Raji (cell line): Measurements from ENCODE around the gene LMO1.

Experiments used
- POLR2A ChIP-seq: IDR thresholded peaks from 2 replicates; pipeline ENCODE4 v1.6.1; 2011; ENCODE audit warnings: low read depth, low read length, control low read depth; ENCODE audit not compliant: insufficient read depth

LMO1 gene

DNA sequence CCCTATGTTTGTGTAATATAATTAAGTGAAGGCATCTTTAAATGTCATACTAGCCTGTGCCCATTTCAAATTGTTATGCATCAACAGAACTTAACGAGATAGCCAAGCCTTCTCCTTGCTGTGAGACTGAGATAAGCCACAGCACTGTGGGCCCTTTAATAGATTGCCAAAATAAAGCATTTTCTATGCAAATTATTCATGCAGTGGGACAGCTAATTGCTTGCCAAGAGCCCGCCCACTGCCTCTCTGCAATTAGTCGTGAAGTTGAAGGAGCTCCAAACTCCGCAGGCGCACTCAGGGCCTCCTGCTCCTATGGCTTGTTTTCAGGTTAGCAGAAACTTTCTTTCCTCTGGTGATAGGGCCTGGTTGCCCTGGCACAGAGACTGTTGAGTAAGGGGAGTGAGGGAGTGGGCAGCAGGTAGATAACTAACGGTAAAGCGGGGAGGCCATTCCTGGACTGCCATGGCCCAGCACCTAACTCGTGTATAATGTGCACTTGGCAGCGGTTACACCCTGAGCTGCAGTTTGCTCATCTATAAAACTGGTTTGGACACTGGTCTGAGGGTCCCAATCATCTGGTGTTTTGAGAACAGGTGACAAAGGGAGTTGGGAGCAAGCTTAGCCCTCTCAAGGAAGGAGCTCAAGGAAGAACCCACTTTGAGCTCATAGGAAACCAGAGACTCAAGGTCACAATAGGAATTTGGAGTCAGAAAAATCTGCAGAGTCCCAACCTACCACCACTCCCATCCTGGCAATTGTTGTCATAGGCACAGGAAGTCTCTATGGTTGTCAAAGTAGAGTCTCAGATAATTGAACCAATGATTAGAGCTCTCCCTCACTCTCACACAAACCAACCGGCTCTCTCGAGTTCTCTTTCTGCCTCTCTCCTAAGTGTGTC is 60.9 kb downstream of the LMO1 start:
- TF ChIP-seq POLR2A = no peak

DNA sequence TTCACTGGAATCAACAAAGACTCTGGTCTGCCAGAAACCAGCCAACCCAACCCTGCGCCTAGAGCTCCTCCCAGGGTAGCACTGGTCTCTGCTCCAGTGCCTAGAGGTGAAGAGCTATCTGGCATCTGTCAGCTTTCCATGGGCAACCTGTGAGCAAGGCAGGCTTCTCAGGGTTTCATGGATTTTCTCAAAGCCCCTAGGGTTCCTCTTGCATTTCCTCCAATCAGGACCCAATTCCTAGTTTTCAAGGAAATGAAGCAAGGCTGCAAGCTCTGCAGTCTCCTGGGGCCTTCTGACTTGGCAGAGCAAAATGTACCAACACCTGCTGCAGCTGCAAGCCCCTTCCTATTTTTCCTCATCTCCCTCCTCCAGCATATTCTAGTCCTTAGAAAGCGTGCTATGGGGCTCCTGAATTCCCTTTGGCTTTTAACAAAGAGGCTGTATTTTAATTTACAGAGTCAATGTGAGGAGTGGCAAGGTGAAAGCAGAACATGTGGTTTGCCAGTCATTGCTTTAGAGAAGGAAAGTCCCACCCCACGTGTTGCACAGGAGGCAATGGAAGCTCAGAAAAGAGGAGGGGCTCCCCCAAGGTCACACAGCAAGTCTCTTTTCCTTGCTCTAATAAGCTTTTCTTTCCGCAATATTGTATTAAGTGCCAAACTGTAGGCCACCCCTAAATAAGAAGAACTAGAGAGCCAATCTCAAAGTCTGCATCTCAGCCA is 61.9 kb downstream of the LMO1 start:
- TF ChIP-seq POLR2A = no peak

GRCh38 chr11:8199676-8200075 is 64.0 kb downstream of the LMO1 start:
- no peak for TF ChIP-seq POLR2A

GRCh38 chr11:8196749-8197148 is 66.9 kb downstream of the LMO1 start:
- no peak for TF ChIP-seq POLR2A

DNA sequence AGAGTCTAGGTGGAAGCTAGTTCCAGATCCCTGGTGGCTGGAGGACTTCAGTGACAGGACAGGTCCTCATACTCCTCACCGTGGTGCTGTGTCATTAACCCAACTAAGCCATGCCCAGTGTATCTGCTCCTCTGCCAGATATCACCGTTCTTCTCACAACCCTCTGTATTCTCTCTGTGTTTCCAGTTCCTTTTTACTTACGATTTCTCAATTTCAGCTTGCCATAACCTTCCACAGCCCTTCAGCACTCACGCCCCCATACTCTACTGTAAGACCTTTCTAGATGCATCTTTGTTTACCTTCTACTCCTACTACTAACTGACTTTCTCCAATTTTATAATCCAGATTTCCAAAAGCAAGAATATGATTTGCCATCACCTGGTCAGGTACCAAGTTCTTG is 68.7 kb downstream of the LMO1 start:
- no peak for TF ChIP-seq POLR2A

GRCh38 chr11:8192896-8193209 is 70.8 kb downstream of the LMO1 start:
- TF ChIP-seq POLR2A = no peak

GRCh38 chr11:8192016-8192895 is 71.4 kb downstream of the LMO1 start:
- no peak for TF ChIP-seq POLR2A

DNA sequence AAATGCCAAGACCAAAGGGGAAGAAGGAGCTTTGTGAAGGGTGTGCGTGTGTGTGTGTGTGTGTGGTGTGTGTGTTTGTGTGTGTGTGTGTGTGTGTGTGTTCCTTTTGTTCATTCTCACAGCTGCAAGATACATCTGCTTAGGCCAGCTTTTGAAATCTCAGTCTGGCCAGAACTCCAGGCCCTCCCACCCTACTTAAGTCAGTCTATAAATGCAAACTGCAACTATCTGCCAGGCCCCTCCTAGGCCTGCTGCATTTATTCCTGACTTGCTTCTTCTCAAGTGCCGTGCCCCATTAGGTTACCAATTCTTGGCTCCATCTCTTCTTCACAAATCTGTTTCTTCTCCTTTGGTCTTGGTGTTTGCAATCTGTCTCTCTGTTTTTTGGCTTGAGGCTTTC is 73.2 kb downstream of the LMO1 start:
- no peak for TF ChIP-seq POLR2A

DNA sequence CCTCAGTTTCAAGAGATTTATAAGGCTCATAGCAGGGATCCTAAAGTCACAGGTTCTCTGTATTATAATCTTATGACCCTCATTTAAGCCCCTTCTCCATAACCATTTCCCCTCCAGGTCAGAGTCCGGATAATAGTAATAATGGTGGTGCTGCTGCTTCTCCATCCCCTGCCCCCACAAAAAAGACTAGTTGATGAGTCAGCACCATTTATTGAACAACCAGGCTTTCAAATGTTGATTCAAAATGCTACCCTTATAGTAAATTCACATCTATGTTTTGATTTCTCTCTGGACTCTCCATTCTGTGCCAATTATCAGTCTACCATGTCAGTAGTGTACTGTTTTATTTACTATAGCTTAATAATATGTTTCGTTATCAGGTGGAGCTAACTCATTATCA is 77.2 kb downstream of the LMO1 start:
- TF ChIP-seq POLR2A = no peak

DNA sequence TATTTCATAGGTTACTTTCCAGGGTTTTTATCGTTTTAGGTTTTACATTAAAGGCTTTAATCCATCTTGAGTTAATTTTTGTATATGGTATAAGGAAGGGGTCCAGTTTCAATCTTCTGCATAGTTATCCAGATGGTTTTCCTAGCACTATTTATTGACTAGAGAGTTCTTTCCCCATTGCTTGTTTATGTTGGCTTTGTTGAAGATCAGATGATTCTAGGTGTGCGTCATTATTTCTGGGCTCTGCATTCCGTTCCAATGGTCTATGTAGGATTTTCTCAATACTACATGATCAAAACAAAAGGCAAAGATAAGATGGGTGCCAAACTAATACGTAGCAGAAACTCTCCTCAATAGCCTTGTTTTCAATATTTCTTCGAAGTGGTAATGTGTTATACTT is 80.6 kb downstream of the LMO1 start:
- TF ChIP-seq POLR2A = no peak

GRCh38 chr11:8180469-8180868 is 83.2 kb downstream of the LMO1 start:
- TF ChIP-seq POLR2A = no peak

- no peak for TF ChIP-seq POLR2A
Observed at GRCh38 chr11:8178297-8178696, 85.4 kb downstream of the LMO1 start.

DNA sequence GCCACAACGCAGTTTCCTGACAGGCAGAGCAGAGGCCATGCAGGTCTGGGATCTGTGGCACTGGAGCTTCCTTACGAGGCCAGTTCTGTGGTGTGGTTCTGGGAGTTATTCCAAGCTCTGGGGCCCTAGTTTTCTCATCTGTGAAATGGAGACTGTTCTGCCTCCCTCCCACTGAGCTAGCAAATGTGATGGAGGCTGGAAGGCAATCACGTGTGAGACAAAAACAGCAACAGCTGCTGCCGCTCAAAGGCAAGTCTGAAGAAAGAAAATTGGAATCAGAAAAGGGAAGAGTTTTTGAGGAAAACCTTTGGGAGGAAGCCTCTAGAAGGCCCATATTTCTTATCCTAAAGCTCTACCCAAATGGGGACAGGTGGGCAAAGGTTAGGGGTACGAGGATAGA is 86.5 kb downstream of the LMO1 start:
- TF ChIP-seq POLR2A = no peak
